Vagina (tissue), 2 donors: Measurements from ENCODE around the gene TCHP.

ENCODE experiments used
- POLR2A ChIP-seq, 2 donors: fragments of 450-650 bp; IDR thresholded peaks; one replicate each; pipeline ENCODE4 v1.6.1; 2017; ENCODE audit warnings: antibody characterized with exemption in 2 of 2, mild to moderate bottlenecking in 2 of 2, moderate library complexity in 2 of 2
- POLR2AphosphoS5 ChIP-seq, 2 donors: sonication (generic); formaldehyde crosslinking; IDR thresholded peaks; one replicate each; pipeline ENCODE4 v1.9.0; 2017; ENCODE audit warnings: antibody characterized with exemption in 2 of 2, mild to moderate bottlenecking in 2 of 2, low read depth in 1 of 2; ENCODE audit not compliant: insufficient read depth in 1 of 2

DNA sequence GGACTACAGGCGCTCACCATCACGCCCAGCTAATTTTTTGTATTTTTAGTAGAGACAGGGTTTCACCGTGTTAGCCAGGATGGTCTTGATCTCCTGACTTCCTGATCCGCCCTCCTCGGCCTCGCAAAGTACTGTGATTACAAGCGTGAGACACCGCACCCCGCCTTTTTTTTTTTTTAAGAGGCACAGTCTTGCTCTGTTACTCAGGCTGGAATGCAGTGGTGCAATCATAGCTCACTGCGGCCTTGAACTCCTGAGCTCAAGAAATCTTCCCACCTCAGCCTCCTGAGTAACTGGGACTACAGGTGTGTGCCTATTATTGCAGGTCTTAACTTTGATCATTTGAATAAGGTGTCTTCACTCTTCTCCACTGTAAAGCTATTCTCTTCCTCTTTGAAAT, 14.5 kb upstream of the TCHP start:
- TF ChIP-seq POLR2A (IDR thresholded peaks at IDR 0.05), result no peak
- TF ChIP-seq POLR2AphosphoS5 (IDR thresholded peaks at IDR 0.05; ENCODE audit: insufficient read depth in 1 of 2, low read depth in 1 of 2), result peak in 1 of 2 donors; percentile 62
